Measurements from ENCODE around the gene ZBTB5. TPM values are rescaled to one million over a fixed set of nuclear protein-coding genes. Genes with fewer than 3 reads are reported as not detected.

The ZBTB5 gene
- total RNA-seq, 1 experiment from 2014 or later, result 30.6 TPM

GRCh38 chr9:37504605-37505004, 39.4 kb upstream of the ZBTB5 start:
- Histone ChIP-seq H3K4me3 (ENCODE audit: low read depth in 2 of 2, low read length in 2 of 2) (no peak overlapping the region), H3K27ac (ENCODE audit: low read length) (no peak overlapping the region), H3K27me3 (ENCODE audit: control insufficient read depth, insufficient read depth, low read length) (no peaks in the 10 kb centered on the region), H3K36me3 (ENCODE audit: control insufficient read depth, insufficient read depth, low read length) (peaks cover 28% of the 10 kb centered on the region), H3K4me1 (ENCODE audit: control insufficient read depth, insufficient read depth, low read length) (no peaks in the 10 kb centered on the region), H3K9me3 (ENCODE audit: control insufficient read depth, insufficient read depth, low read depth, low read length) (no peaks in the 10 kb centered on the region)
- TF ChIP-seq POLR2AphosphoS5 (IDR thresholded peaks at IDR 0.05; ENCODE audit: low read depth, low read length) (no peak), REST (IDR thresholded peaks at IDR 0.05; ENCODE audit: insufficient read depth in 1 of 2, low read depth in 2 of 2, low read length in 1 of 2) (no peak), TCF7L2 (IDR thresholded peaks at IDR 0.05; ENCODE audit: low read depth, low read length) (no peak), CTCF (IDR thresholded peaks at IDR 0.05) (no peak)
- POLR2A ChIA-PET, result no interaction called here
- ATAC-seq (no peak), DNase-seq (ENCODE audit: low read depth, low spot score) (no peak)
- intact Hi-C loops (cut with micrococcal nuclease; ENCODE audit: unreplicated experiment) (no loop called here), in situ Hi-C loops (cut with HindIII; ENCODE audit: low pct_unique_long_range_greater_than_20kb, low sequenced_read_pairs) (no loop called here)
- no TSS peak for BruUV-seq (replicated peaks)
- CTCF ChIA-PET, result no interaction called here

DNA sequence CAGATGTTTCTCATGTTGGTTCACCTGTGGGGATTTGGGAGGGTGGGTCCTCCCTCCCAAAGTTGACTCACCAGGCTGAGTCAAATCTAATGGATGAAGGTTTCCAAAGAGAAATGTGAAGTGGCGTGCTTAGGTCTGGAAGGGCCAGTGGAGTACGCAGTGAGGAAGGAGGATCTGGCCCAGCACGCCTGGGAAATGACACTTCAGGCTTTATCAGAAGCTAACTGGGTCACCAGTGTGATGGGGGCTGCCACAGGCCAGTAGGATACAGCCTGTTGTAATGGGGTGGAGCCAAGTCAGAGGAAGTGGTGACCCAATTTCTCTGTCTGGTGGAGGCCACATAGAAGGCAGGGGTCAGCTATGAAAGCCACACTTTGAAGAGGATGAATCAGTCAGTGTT, 38.5 kb upstream of the ZBTB5 start:
- in situ Hi-C loops (cut with HindIII; ENCODE audit: low pct_unique_long_range_greater_than_20kb, low sequenced_read_pairs), result no loop called here
- TF ChIP-seq REST (IDR thresholded peaks at IDR 0.05; ENCODE audit: insufficient read depth in 1 of 2, low read depth in 2 of 2, low read length in 1 of 2) (no peak), CTCF (IDR thresholded peaks at IDR 0.05) (no peak), TCF7L2 (IDR thresholded peaks at IDR 0.05; ENCODE audit: low read depth, low read length) (no peak), SIN3A (IDR thresholded peaks at IDR 0.05; ENCODE audit: borderline replicate concordance, insufficient read depth, low read depth, low read length) (no peak), POLR2AphosphoS5 (IDR thresholded peaks at IDR 0.05; ENCODE audit: low read depth, low read length) (no peak)
- H3K36me3 ChIP-seq (ENCODE audit: control insufficient read depth, insufficient read depth, low read length), result peaks cover 28% of the 10 kb centered on the region
- ChIA-PET POLR2A (no interaction called here), CTCF (no interaction called here)
- DNase-seq (ENCODE audit: low read depth, low spot score) (no peak), ATAC-seq (no peak)
- no peak overlapping the region for H3K27ac ChIP-seq (ENCODE audit: low read length)
- H3K27me3 ChIP-seq (ENCODE audit: control insufficient read depth, insufficient read depth, low read length), result no peaks in the 10 kb centered on the region
- H3K9me3 ChIP-seq (ENCODE audit: control insufficient read depth, insufficient read depth, low read depth, low read length), result no peaks in the 10 kb centered on the region
- no TSS peak for BruUV-seq (replicated peaks)
- intact Hi-C loops (cut with micrococcal nuclease; ENCODE audit: unreplicated experiment), result no loop called here
- H3K4me1 ChIP-seq (ENCODE audit: control insufficient read depth, insufficient read depth, low read length), result no peaks in the 10 kb centered on the region
- H3K4me3 ChIP-seq (ENCODE audit: low read depth in 2 of 2, low read length in 2 of 2), result no peak overlapping the region
